ENCODE results near the gene AGR2. TPM values are rescaled to one million over a fixed set of nuclear protein-coding genes. Genes with fewer than 3 reads are reported as not detected.

The AGR2 gene
- total RNA-seq, 1 donor from 2014 or later = 25.8 TPM

GRCh38 chr7:16744518-16745250 lies 60.1 kb downstream of the AGR2 start:
- no peaks in the 10 kb centered on the region for H3K9me3 Mint-ChIP-seq (ENCODE audit: low read depth)
- H3K4me3 Mint-ChIP-seq (ENCODE audit: low read depth) = no peak overlapping the region
- H3K27me3 Mint-ChIP-seq = no peaks in the 10 kb centered on the region
- no peak overlapping the region for H3K27ac Mint-ChIP-seq
- no peak for DNase-seq (ENCODE audit: low spot score, unreplicated experiment)
- H3K4me1 Mint-ChIP-seq (ENCODE audit: low read depth) = peaks cover 7% of the 10 kb centered on the region
- TF ChIP-seq CTCF (IDR thresholded peaks at IDR 0.05; ENCODE audit: unreplicated experiment) = no peak
- no peaks in the 10 kb centered on the region for H3K36me3 Mint-ChIP-seq (ENCODE audit: insufficient read depth)

GRCh38 chr7:16743236-16743635 lies 61.6 kb downstream of the AGR2 start:
- H3K4me3 Mint-ChIP-seq (ENCODE audit: low read depth) = no peak overlapping the region
- DNase-seq (ENCODE audit: low spot score, unreplicated experiment) = no peak
- no peaks in the 10 kb centered on the region for H3K36me3 Mint-ChIP-seq (ENCODE audit: insufficient read depth)
- H3K4me1 Mint-ChIP-seq (ENCODE audit: low read depth) = peaks cover 7% of the 10 kb centered on the region
- no peak for TF ChIP-seq CTCF (IDR thresholded peaks at IDR 0.05; ENCODE audit: unreplicated experiment)
- no peaks in the 10 kb centered on the region for H3K27me3 Mint-ChIP-seq
- H3K9me3 Mint-ChIP-seq (ENCODE audit: low read depth) = no peaks in the 10 kb centered on the region
- H3K27ac Mint-ChIP-seq = no peak overlapping the region

DNA sequence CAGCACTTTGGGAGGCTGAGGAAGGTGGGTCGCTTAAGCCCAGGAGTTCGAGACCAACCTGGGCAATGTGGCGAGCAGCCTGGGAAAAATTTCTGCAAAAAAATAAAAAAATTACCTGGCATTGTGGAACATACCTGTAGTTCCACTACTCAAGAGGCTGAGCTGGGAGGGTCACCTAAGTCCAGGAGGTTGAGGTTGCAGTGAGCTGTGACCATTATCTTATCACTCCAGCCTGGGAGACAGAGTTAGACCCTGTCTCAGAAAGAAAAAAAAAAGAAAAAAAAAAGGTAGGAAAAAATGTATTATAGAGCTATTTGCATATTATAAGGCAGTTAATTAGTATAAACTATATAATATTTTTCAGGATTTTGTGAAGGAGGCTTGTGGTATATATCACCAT lies 62.3 kb downstream of the AGR2 start:
- H3K9me3 Mint-ChIP-seq (ENCODE audit: low read depth) = no peaks in the 10 kb centered on the region
- H3K4me1 Mint-ChIP-seq (ENCODE audit: low read depth) = peaks cover 9% of the 10 kb centered on the region
- H3K27me3 Mint-ChIP-seq = no peaks in the 10 kb centered on the region
- no peak overlapping the region for H3K27ac Mint-ChIP-seq
- H3K36me3 Mint-ChIP-seq (ENCODE audit: insufficient read depth) = no peaks in the 10 kb centered on the region
- no peak for DNase-seq (ENCODE audit: low spot score, unreplicated experiment)
- H3K4me3 Mint-ChIP-seq (ENCODE audit: low read depth) = no peak overlapping the region
- TF ChIP-seq CTCF (IDR thresholded peaks at IDR 0.05; ENCODE audit: unreplicated experiment) = no peak

Other genes starting within 250 kb of the AGR2 start
- 26.4 and 26.5 TPM in 2 replicates for gene ANKMY2, start 159.2 kb downstream of the AGR2 start, total RNA-seq
- 72.7 and 75.6 TPM in 2 replicates for gene BZW2, start 158.8 kb downstream of the AGR2 start, total RNA-seq
- 112 and 116 TPM in 2 replicates for gene TSPAN13, start 51.2 kb downstream of the AGR2 start, total RNA-seq
- 5.8 and 13.3 TPM in 2 replicates for gene AGR3, start 77.0 kb upstream of the AGR2 start, total RNA-seq

Measured in progenitor cell of endocrine pancreas (in vitro differentiated cells).